ENCODE data around the gene MAGEA11. TPM values are rescaled to one million over a fixed set of nuclear protein-coding genes. Genes with fewer than 3 reads are reported as not detected.

Gene MAGEA11, protein sequence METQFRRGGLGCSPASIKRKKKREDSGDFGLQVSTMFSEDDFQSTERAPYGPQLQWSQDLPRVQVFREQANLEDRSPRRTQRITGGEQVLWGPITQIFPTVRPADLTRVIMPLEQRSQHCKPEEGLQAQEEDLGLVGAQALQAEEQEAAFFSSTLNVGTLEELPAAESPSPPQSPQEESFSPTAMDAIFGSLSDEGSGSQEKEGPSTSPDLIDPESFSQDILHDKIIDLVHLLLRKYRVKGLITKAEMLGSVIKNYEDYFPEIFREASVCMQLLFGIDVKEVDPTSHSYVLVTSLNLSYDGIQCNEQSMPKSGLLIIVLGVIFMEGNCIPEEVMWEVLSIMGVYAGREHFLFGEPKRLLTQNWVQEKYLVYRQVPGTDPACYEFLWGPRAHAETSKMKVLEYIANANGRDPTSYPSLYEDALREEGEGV
- total RNA-seq (2021; fragmentation: NEBNext Ultra II Directional; extraction: Animal tissue kit (Norgen Biotek cat#: 25700)) (not detected in 2 replicates), polyA plus RNA-seq (2011; rRNA removed) (not detected in 2 replicates), polyA minus RNA-seq (2011; rRNA and poly(A)+ RNA removed) (not detected in 2 replicates)
- polyA plus RNA-seq (2011; cell fraction: cytosol; rRNA removed): not detected
- not detected for polyA plus RNA-seq (2011; cell fraction: nucleus; rRNA removed)
- polyA plus RNA-seq (2012, experiment 1 of 2): not detected in 4 replicates
- polyA plus RNA-seq (2012, experiment 2 of 2): not detected
- polyA plus RNA-seq (2013, experiment 1 of 2): not detected
- not detected for polyA plus RNA-seq (2013, experiment 2 of 2)
- polyA minus RNA-seq (2011; cell fraction: cytosol; rRNA and poly(A)+ RNA removed): not detected
- polyA minus RNA-seq (2011; cell fraction: nucleus; rRNA and poly(A)+ RNA removed): not detected
- long read RNA-seq, experiment 1: 0 reads
- long read RNA-seq, experiment 2: 0 reads

DNA sequence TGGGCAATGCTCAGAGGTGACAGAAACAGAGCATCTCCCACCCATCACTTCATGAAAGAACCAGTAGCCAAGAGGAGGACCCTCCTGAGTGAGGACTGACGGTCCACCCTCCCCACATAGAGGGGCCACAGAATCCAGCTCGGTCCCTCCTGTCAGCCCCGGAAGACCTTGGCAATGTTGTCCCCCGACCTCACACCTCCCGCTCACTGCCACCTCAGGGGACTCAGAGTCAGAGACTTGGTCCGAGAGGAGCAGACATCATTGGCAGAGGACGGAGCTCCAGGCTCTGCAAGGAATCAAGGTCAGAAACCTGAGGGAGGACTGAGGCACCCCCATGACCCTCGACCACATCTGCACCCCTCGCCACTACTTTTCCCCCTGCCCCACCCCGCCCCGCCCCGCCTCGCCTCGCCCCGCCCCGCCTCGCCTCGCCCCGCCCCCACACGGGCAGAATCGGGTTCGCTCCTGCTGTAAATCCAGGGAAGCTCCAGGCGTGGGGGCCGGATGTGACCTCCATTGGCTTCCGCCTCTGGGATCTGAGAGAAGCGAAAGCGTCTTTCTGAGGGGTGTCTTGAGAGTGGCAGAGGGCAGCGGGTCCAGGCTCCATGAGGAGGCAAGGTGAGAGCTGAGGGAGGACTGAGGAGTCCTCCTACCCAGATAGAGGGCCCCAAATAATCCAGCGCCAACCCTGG, at the start of gene MAGEA11:
Gene MAGEA11, plus strand, starts transcription at position 516 of the 692 bp plus-strand sequence. CDS start 1,100 bp downstream, outside the sequence.
- Histone ChIP-seq H2BK5ac (ENCODE audit: low read depth, low read length) (no peak within 1 kb of the TSS), H3K79me1 (ENCODE audit: low read depth, low read length) (no peaks in the 10 kb centered on the region), H2AK5ac (ENCODE audit: low read depth, low read length) (no peak within 1 kb of the TSS), H3K23me2 (ENCODE audit: low read depth, low read length) (no peaks in the 10 kb centered on the region), H3K56ac (replicated peaks; ENCODE audit: insufficient read length, low read depth, low read length) (no peak within 1 kb of the TSS), H3K9me3 (ENCODE audit: insufficient read depth in 2 of 2, low read depth in 1 of 2, low read length in 1 of 2) (no peaks in the 10 kb centered on the region), H3K27ac (ENCODE audit: low read depth, low read length) (no peak within 1 kb of the TSS), H3K79me2 (ENCODE audit: control insufficient read depth in 1 of 2, insufficient read depth in 2 of 2, low read length in 2 of 2) (no peaks in the 10 kb centered on the region), H2BK20ac (ENCODE audit: low read length) (no peak within 1 kb of the TSS), H3K4me1 (replicated peaks in 1 of 4; ENCODE audit: control insufficient read depth in 3 of 4, insufficient read depth in 4 of 4, low read length in 3 of 4) (no peaks in the 10 kb centered on the region), H2BK15ac (ENCODE audit: low read length) (no peak within 1 kb of the TSS), H3K27me3 (replicated peaks in 1 of 4; ENCODE audit: control insufficient read depth in 3 of 4, extremely low read depth in 1 of 4, insufficient read depth in 3 of 4, low read length in 3 of 4) (no peaks in the 10 kb centered on the region), H3K36me3 (ENCODE audit: control insufficient read depth in 2 of 4, insufficient read depth in 4 of 4, low read length in 3 of 4) (no peaks in the 10 kb centered on the region), H3K9ac (replicated peaks in 1 of 4; ENCODE audit: extremely low read depth in 1 of 4, low read depth in 3 of 4, low read length in 3 of 4) (no peak within 1 kb of the TSS), H2AFZ (ENCODE audit: low read length) (no peak within 1 kb of the TSS), H3K23ac (ENCODE audit: insufficient read length) (no peak within 1 kb of the TSS), H2BK120ac (replicated peaks; ENCODE audit: low read depth, low read length) (no peak within 1 kb of the TSS), H4K5ac (ENCODE audit: insufficient read length, low read depth, low read length) (no peak within 1 kb of the TSS), H2BK12ac (ENCODE audit: low read depth, low read length) (no peak within 1 kb of the TSS), H3K4me2 (ENCODE audit: insufficient read depth in 1 of 2, low read depth in 2 of 2, low read length in 2 of 2) (no peak within 1 kb of the TSS), H3K18ac (ENCODE audit: extremely low read depth, low read length) (no peak within 1 kb of the TSS), H4K91ac (replicated peaks; ENCODE audit: insufficient read length, low read length) (no peak within 1 kb of the TSS), H4K8ac (ENCODE audit: extremely low read depth, insufficient read depth, low read length) (no peak within 1 kb of the TSS), H4K20me1 (replicated peaks in 1 of 2; ENCODE audit: control insufficient read depth in 1 of 2, insufficient read depth in 2 of 2, low read length in 2 of 2) (no peaks in the 10 kb centered on the region), H3K4me3 (ENCODE audit: extremely low read depth in 1 of 4, insufficient read depth in 2 of 4, low read depth in 3 of 4, low read length in 4 of 4) (no peak within 1 kb of the TSS), H3K14ac (ENCODE audit: insufficient read length) (no peak within 1 kb of the TSS), H3K4ac (replicated peaks; ENCODE audit: insufficient read length, low read depth, low read length) (no peak within 1 kb of the TSS)
- ChIA-PET CTCF (ENCODE audit: partially characterized antibody) (no interaction called here), POLR2A (ENCODE audit: partially characterized antibody) (no interaction called here)
- WGBS, 2 experiments (ENCODE audit: extremely low coverage in 1 of 2, insufficient coverage in 1 of 2, insufficient read length in 1 of 2, insufficient replicate concordance in 2 of 2, low coverage in 1 of 2, low lambda C conversion rate in 2 of 2, missing lambda C conversion rate in 1 of 2): 89% methylated on average over 13 of the region's 29 CpGs; no CpG with 5 or more reads in 1 of the 2 experiments
- no peak for FAIRE-seq
- no peak for DNase-seq (ENCODE audit: low read depth in 1 of 2, low spot score in 2 of 2)
- TF ChIP-seq RNF2 (IDR thresholded peaks at IDR 0.05; ENCODE audit: borderline replicate concordance, low read depth, low read length, missing control alignments, poor library complexity, severe bottlenecking) (no peak), RXRA (IDR thresholded peaks at IDR 0.05; ENCODE audit: insufficient read depth, low read depth, low read length) (no peak), SIRT6 (IDR thresholded peaks at IDR 0.05; ENCODE audit: low read length) (no peak), POLR2AphosphoS5 (IDR thresholded peaks at IDR 0.05; ENCODE audit: low read depth, low read length) (no peak), EZH2 (IDR thresholded peaks at IDR 0.05; ENCODE audit: low read depth, low read length, severe bottlenecking) (no peak), JUN (IDR thresholded peaks at IDR 0.05; ENCODE audit: low read depth, low read length) (no peak)
- TF ChIP-seq, protein P1, sequence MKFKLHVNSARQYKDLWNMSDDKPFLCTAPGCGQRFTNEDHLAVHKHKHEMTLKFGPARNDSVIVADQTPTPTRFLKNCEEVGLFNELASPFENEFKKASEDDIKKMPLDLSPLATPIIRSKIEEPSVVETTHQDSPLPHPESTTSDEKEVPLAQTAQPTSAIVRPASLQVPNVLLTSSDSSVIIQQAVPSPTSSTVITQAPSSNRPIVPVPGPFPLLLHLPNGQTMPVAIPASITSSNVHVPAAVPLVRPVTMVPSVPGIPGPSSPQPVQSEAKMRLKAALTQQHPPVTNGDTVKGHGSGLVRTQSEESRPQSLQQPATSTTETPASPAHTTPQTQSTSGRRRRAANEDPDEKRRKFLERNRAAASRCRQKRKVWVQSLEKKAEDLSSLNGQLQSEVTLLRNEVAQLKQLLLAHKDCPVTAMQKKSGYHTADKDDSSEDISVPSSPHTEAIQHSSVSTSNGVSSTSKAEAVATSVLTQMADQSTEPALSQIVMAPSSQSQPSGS (IDR thresholded peaks at IDR 0.05; ENCODE audit: low read length): no peak
